Panc1 (cell line): ENCODE data around the gene METRN. TPM values are rescaled to one million over a fixed set of nuclear protein-coding genes. Genes with fewer than 3 reads are reported as not detected.

Experiments
- ATAC-seq: fragments of 200-7000 bp; cut with Tn5 transposase; 2 replicates; pipeline ENCODE4 v1.9.1; 2020; ENCODE audit warnings: mild to moderate bottlenecking, moderate library complexity
- BruUV-seq: library from RNA; stranded (reverse); fragments of 400-500 nt; replicated peaks from 2 replicates; lab custom pipeline; 2021; lab: Mats Ljungman, UMichigan
- CTCF ChIA-PET: fragments of 300-600 bp; sonication (Branson Sonifier 250); formaldehyde crosslinking; loops from one replicate; lab custom pipeline; 2022; ENCODE audit warnings: antibody characterized with exemption; lab: Charles Lee
- POLR2A ChIA-PET: fragments of 300-600 bp; sonication (Branson Sonifier 250); formaldehyde crosslinking; loops from one replicate; lab custom pipeline; 2022; ENCODE audit warnings: antibody characterized with exemption; lab: Charles Lee
- DNase-seq: peaks from one replicate; pipeline ENCODE4 v3.0.0-alpha.2; 2010; ENCODE audit warnings: low read depth, low spot score
- H3K27ac ChIP-seq: 2 replicates; pipeline ENCODE4 v1.5.1; 2011; ENCODE audit warnings: mild to moderate bottlenecking, low read length, inconsistent platforms
- H3K27me3 ChIP-seq: fragments of 200-500 bp; sonication (Bioruptor generic); 2 replicates; pipeline ENCODE4 v1.6.0; 2014; ENCODE audit warnings: low read length, inconsistent platforms; ENCODE audit not compliant: control insufficient read depth, insufficient read depth
- H3K36me3 ChIP-seq: fragments of 200-500 bp; sonication (Bioruptor generic); 2 replicates; pipeline ENCODE4 v1.5.1; 2014; ENCODE audit warnings: inconsistent platforms, mild to moderate bottlenecking, low read length, moderate library complexity; ENCODE audit not compliant: control insufficient read depth, insufficient read depth
- H3K4me1 ChIP-seq: 2 replicates; pipeline ENCODE4 v1.5.1; 2011; ENCODE audit warnings: inconsistent platforms, mild to moderate bottlenecking, low read length, moderate library complexity; ENCODE audit not compliant: control insufficient read depth, insufficient read depth
- H3K4me3 ChIP-seq, 2 experiments: 2 replicates each; pipeline ENCODE4 v1.5.1; 2011 to 2012; ENCODE audit warnings: low read depth in 2 of 2, low read length in 2 of 2, mild to moderate bottlenecking in 2 of 2, inconsistent platforms in 1 of 2, moderate library complexity in 1 of 2
- H3K9me3 ChIP-seq: fragments of 200-500 bp; sonication (Bioruptor generic); 2 replicates; pipeline ENCODE4 v1.5.1; 2014; ENCODE audit warnings: low read depth, mild to moderate bottlenecking, inconsistent platforms, low read length, moderate library complexity; ENCODE audit not compliant: control insufficient read depth, insufficient read depth
- POLR2AphosphoS5 ChIP-seq: IDR thresholded peaks from 2 replicates; pipeline ENCODE4 v1.6.1; 2012; ENCODE audit warnings: mild to moderate bottlenecking, low read depth, low read length, moderate library complexity
- SIN3A ChIP-seq: IDR thresholded peaks from 2 replicates; pipeline ENCODE4 v1.6.1; 2012; ENCODE audit warnings: low read depth, mild to moderate bottlenecking, low read length, moderate library complexity, borderline replicate concordance; ENCODE audit not compliant: insufficient read depth
- TCF7L2 ChIP-seq: IDR thresholded peaks from 2 replicates; pipeline ENCODE4 v1.6.1; 2011; ENCODE audit warnings: mild to moderate bottlenecking, low read depth, low read length, inconsistent platforms
- in situ Hi-C: cut with HindIII; loops from 2 replicates; pipeline ENCODE4 v1.10.0; 2016; ENCODE audit warnings: low sequenced_read_pairs, low pct_unique_long_range_greater_than_20kb
- intact Hi-C: fragments of 100-400 bp; cut with micrococcal nuclease; formaldehyde crosslinking; loops from one replicate; pipeline ENCODE4 v1.10.0; 2022; ENCODE audit not compliant: unreplicated experiment
- total RNA-seq: library from RNA; stranded (reverse); gene quantifications from one replicate; pipeline ENCODE4 v1.2.1, GENCODE V29; 2021; ENCODE audit not compliant: unreplicated experiment
- TF ChIP-seq, protein P1 (sequence below), 2 experiments: IDR thresholded peaks; 2 replicates each; pipeline ENCODE4 v1.6.1; 2011 to 2012; ENCODE audit warnings: low read depth in 2 of 2, control low read depth in 1 of 2, low read length in 1 of 2, mild to moderate bottlenecking in 1 of 2, moderate library complexity in 1 of 2; ENCODE audit not compliant: insufficient read depth in 1 of 2
- TF ChIP-seq, protein P2 (sequence below): fragments of 450-650 bp; IDR thresholded peaks from 2 replicates; pipeline ENCODE4 v1.5.1; 2017; ENCODE audit warnings: mild to moderate bottlenecking

METRN gene
- total RNA-seq, 1 experiment from 2014 or later, result 407 TPM

DNA sequence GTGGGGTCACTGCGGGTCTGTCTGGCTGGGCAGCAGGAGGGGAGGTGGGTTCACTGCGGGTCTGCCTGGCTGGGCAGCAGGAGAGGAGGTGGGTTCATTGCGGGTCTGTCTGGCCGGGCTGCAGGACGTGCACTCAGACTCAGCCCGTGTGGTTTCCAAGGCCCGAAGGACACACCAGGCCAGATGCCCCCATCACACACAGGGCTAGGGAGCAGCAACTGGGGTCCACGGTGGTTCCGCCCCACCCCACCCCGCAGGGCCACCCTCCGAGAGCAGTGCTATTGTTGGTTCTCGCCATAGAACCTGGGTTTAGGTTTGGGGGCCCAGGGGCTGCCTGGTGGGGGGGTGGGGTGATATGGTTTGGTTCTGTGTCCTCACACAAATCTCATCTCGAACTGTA is 31.7 kb downstream of the METRN start:
- POLR2A ChIA-PET, result no interaction called here

DNA sequence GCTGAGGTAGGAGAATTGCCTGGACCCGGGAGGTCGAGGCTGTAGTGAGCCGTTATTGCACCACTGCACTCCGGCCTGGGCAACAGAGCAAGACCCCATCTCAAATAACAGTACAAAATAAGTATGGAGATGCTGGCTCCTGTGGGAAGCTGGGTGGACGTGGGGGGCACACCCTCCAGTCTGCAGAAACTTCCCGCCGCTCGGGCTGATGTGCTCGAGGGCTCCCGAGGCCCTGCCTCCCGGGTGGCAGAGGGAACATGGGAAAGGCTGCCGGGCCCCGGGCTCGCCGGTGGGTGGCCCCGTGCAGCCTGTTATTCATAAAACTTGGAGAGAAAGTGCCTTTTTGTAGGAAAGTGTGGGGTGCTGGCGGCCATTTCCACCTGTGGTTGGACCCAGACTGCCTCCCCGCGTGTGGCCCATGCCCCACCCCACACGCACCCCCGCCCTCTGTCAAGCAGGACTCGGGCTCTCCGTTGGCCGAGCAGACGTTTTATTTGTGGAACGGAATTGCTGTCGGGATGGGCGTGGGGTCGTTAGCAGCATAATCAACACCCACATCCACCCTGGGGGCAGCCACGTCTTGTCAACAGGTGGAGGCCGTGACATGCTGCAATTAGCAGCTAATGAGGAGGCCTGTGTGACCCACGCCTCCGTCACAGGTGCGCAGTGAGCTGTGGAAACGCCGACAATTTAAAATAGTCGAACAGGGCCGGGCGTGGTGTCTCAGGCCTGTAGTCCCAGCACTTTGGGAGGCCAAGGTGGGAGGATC is 33.2 kb downstream of the METRN start:
- in situ Hi-C loops, result no loop called here
- intact Hi-C loops, result no loop called here
- ATAC-seq, result no peak
- no peak for TF ChIP-seq POLR2AphosphoS5
- no peak for TF ChIP-seq SIN3A
- TF ChIP-seq TCF7L2, result no peak
- TF ChIP-seq, protein P1, sequence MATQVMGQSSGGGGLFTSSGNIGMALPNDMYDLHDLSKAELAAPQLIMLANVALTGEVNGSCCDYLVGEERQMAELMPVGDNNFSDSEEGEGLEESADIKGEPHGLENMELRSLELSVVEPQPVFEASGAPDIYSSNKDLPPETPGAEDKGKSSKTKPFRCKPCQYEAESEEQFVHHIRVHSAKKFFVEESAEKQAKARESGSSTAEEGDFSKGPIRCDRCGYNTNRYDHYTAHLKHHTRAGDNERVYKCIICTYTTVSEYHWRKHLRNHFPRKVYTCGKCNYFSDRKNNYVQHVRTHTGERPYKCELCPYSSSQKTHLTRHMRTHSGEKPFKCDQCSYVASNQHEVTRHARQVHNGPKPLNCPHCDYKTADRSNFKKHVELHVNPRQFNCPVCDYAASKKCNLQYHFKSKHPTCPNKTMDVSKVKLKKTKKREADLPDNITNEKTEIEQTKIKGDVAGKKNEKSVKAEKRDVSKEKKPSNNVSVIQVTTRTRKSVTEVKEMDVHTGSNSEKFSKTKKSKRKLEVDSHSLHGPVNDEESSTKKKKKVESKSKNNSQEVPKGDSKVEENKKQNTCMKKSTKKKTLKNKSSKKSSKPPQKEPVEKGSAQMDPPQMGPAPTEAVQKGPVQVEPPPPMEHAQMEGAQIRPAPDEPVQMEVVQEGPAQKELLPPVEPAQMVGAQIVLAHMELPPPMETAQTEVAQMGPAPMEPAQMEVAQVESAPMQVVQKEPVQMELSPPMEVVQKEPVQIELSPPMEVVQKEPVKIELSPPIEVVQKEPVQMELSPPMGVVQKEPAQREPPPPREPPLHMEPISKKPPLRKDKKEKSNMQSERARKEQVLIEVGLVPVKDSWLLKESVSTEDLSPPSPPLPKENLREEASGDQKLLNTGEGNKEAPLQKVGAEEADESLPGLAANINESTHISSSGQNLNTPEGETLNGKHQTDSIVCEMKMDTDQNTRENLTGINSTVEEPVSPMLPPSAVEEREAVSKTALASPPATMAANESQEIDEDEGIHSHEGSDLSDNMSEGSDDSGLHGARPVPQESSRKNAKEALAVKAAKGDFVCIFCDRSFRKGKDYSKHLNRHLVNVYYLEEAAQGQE (IDR thresholded peaks at IDR 0.05; ENCODE audit: insufficient read depth in 1 of 2, low read depth in 2 of 2, low read length in 1 of 2), result no peak
- TF ChIP-seq, protein P2, sequence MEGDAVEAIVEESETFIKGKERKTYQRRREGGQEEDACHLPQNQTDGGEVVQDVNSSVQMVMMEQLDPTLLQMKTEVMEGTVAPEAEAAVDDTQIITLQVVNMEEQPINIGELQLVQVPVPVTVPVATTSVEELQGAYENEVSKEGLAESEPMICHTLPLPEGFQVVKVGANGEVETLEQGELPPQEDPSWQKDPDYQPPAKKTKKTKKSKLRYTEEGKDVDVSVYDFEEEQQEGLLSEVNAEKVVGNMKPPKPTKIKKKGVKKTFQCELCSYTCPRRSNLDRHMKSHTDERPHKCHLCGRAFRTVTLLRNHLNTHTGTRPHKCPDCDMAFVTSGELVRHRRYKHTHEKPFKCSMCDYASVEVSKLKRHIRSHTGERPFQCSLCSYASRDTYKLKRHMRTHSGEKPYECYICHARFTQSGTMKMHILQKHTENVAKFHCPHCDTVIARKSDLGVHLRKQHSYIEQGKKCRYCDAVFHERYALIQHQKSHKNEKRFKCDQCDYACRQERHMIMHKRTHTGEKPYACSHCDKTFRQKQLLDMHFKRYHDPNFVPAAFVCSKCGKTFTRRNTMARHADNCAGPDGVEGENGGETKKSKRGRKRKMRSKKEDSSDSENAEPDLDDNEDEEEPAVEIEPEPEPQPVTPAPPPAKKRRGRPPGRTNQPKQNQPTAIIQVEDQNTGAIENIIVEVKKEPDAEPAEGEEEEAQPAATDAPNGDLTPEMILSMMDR, result no peak
- ChIA-PET CTCF (no interaction called here), POLR2A (no interaction called here)
- H3K9me3 ChIP-seq, result no peaks in the 10 kb centered on the region
- DNase-seq, result no peak
- BruUV-seq, result no TSS peak
- no peaks in the 10 kb centered on the region for H3K27me3 ChIP-seq
- H3K4me3 ChIP-seq, result no peak overlapping the region
- no peaks in the 10 kb centered on the region for H3K4me1 ChIP-seq
- no peak overlapping the region for H3K27ac ChIP-seq
- H3K36me3 ChIP-seq, result no peaks in the 10 kb centered on the region

More for the DNA sequence above, 31.7 kb downstream of the METRN start:
- H3K9me3 ChIP-seq, result no peaks in the 10 kb centered on the region
- no peak overlapping the region for H3K27ac ChIP-seq
- in situ Hi-C loops, result no loop called here
- H3K4me1 ChIP-seq, result no peaks in the 10 kb centered on the region
- no TSS peak for BruUV-seq
- H3K27me3 ChIP-seq, result no peaks in the 10 kb centered on the region
- no peaks in the 10 kb centered on the region for H3K36me3 ChIP-seq
- no peak for ATAC-seq
- DNase-seq, result no peak
- intact Hi-C loops, result no loop called here
- no peak for TF ChIP-seq TCF7L2
- no peak for TF ChIP-seq SIN3A
- TF ChIP-seq POLR2AphosphoS5, result no peak
- TF ChIP-seq, protein P2, result no peak
- TF ChIP-seq, protein P1 (IDR thresholded peaks at IDR 0.05; ENCODE audit: insufficient read depth in 1 of 2, low read depth in 2 of 2, low read length in 1 of 2), result no peak
- H3K4me3 ChIP-seq, result no peak overlapping the region
- CTCF ChIA-PET, result no interaction called here
